ENCODE measurements around the gene ZNF850.
"Not testable (repeated sequence)": the region's sequence is repeated elsewhere in the genome, so short reads cannot be mapped to it uniquely, and the experiment has no call there.

Gene ZNF850

GRCh38 chr19:36772311-36773222, at the start of gene ZNF850:
Gene ZNF850 (minus strand): TSS chr19:36772807. CDS start chr19:36762606, 10,201 bp downstream.
- DNase-seq (ENCODE audit: low spot score): peak; percentile 96

- DNase-seq (ENCODE audit: low spot score): no peak
These were observed 49.2 kb upstream of the ZNF850 start for GRCh38 chr19:36821758-36822157.

- no peak for DNase-seq (ENCODE audit: low spot score)
These were observed 46.6 kb upstream of the ZNF850 start for GRCh38 chr19:36819130-36819630.

DNA sequence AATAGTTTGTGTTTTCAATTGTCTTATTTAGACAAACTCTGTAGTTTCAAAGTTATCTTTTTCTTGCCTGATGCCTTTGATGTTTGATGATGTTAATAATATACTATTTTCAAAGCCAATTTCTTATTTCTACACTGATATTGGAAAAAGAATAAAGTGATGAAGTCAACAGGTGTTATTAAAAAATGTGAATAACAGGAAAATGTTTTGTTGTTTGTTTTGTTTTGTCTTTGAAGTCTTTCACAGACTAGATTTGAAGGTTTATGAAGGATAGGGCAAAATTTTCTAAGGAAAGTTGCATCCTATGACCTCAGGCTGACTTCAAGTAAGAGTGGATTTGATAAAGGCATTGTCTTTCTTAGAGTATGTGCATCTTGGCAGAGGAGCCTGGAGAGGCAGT, 34.4 kb upstream of the ZNF850 start:
- DNase-seq (ENCODE audit: low spot score): no peak

DNA sequence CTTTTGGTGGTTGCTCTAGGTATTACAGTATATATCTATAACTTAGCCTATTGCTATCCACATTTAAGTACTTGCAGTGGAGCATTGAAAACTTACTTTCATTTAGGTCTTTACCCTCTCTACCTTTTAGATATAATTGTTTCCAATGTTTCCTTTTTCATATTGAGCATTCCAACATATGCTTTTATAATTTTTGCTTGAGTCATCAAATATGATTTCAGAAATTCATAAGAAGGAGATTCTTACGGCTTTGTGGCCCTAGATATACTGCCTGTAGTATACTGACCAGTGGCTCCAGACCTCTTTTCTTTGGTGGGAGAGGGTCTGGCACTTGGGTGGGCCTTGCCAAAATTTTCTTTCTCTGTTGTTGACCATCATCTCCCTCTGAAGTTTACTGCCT, 32.8 kb upstream of the ZNF850 start:
- no peak for DNase-seq (ENCODE audit: low spot score)

DNA sequence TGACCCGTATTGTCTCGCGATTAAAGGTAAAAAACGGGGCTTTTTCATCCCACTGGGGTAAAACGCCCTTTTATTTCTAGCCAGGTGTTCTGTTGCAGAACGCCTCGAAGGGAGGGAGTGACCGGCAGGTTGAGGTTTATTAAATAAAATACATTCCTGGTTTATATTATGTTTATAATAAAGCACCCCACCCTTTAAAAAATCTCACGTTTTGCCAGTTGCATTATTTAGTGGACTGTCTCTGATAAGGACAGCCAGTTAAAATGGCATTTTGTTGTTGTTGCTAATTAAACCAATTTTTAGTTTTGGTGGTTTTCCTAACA, 25.1 kb upstream of the ZNF850 start:
- no peak for DNase-seq (ENCODE audit: low spot score)

- no peak for DNase-seq (ENCODE audit: low spot score)
These were observed 24.0 kb upstream of the ZNF850 start for GRCh38 chr19:36796714-36796992.

- not testable (repeated sequence) for DNase-seq (ENCODE audit: low spot score)
These were observed 19.0 kb upstream of the ZNF850 start for GRCh38 chr19:36791420-36792141.

- no peak for DNase-seq (ENCODE audit: low spot score)
These were observed 3.2 kb upstream of the ZNF850 start for GRCh38 chr19:36775768-36776167.

DNA sequence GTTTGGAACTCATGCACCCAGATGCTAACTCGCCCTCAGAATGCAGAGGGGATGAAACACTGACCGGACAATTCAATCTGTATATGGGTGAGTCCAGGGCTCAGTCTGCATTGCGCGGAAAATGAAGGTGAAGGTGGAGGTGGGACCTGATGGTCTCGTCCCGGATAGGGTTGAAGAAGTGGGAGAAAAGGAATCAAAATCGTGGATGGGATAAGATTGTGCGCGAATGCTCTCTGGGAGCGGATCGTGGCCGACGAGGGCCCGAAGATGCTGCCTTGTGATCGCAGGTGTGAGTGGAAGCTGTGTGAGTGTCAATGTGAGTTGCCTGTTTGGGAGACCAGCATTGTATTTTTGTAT, 594 bp upstream of the ZNF850 start:
- no peak for DNase-seq (ENCODE audit: low spot score)

GRCh38 chr19:36771261-36772231, 1.1 kb downstream of the ZNF850 start:
- peak; percentile 46 for DNase-seq (ENCODE audit: low spot score)

DNA sequence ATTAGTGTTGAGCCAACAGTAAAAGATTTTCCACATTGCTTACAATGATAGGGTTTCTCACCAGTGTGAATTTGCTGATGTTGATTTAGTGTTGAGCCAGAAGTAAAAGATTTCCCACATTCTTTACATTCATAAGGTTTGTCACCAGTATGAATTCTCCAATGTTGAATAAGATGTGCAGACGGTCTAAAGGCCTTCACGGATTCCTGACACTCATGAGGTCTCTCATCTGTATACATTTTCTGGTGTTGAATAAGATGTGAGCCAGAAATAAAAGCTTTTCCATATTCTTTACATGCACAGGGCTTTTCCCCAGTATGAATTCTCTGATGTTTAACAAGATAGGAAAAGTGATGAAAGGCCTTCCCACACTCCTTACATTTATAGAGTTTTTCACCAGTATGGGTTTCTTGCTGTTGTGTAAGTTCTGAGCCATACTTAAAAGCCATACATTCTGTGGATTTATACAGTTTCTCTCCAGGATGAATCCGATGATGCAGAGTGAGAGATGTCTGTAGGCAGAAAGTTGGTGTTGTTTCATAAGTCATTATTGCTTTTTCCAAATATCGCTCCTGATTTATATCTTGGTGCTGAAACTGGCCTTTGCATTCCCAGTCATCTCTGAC, 22.4 kb downstream of the ZNF850 start:
- DNase-seq (ENCODE audit: low spot score): no peak

DNA sequence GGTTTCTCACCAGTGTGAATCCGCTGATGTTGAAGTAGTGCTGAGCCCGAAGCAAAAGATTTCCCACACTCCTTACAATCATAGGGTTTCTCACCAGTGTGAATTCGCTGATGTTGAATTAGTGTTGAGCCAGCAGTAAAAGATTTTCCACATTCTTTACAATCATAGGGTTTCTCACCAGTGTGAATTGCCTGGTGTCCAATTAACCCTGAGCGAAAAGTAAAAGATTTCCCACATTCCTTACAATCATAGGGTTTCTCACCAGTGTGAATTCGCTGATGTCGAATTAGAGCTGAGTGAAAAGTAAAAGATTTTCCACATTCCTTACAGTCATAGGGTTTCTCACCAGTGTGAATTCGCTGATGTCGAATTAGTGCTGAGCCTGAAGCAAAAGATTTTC, 23.0 kb downstream of the ZNF850 start:
- DNase-seq (ENCODE audit: low spot score): not testable (repeated sequence)

DNA sequence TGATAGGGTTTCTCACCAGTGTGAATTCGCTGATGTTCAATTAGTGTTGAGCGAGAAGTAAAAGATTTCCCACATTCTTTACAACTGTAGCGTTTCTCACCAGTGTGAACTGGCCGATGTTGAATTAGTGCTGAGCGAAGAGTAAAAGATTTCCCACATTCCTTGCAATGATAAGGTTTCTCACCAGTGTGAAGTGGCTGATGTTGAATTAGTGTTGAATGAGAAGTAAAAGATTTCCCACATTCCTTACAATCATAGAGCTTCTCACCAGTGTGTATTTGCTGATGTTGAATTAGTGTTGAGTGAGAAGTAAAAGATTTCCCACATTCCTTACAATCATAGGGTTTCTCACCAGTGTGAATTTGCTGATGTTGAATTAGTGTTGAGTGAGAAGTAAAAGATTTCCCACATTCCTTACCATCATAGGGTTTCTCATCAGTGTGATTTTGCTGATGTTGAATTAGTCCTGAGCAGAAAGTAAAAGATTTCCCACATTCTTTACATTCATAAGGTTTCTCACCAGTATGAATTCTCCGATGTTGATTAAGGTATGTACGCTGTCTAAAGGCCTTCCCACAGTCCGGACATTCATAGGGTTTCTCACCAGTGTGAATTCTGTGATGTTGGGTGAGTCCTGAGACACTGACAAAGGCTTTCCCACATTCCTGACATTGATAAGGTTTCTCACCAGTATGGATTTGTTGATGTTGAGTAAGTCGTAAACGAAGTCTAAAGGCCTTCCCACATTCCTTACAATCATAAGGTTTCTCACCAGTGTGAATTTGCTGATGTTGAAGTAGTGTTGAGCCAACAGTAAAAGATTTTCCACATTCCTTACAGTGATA, 24.0 kb downstream of the ZNF850 start:
- DNase-seq (ENCODE audit: low spot score): no peak

- no peak for DNase-seq (ENCODE audit: low spot score)
These were observed 24.9 kb downstream of the ZNF850 start for GRCh38 chr19:36747750-36748149.

GRCh38 chr19:36745870-36746269, 26.7 kb downstream of the ZNF850 start:
- no peak for DNase-seq (ENCODE audit: low spot score)

DNA sequence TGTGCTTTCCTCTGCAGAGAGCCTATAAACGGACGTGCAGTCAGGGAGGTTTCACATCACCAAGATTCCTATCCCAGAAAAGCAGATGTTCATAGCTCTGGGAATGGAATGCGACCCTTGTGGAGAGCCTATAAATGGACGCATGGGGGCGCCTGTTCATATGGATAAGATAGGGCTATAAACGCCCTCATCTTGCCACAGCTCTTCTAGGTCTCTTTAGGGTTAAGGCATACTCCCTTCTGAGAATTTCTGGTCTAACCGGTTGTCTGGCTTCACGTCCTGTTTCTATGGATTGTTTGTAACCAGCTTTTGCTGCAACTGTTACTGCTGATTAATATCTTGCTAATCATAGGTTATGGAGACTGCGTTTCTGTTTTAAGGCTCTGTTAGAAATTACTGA, 36.4 kb downstream of the ZNF850 start:
- DNase-seq (ENCODE audit: low spot score): not testable (repeated sequence)

DNA sequence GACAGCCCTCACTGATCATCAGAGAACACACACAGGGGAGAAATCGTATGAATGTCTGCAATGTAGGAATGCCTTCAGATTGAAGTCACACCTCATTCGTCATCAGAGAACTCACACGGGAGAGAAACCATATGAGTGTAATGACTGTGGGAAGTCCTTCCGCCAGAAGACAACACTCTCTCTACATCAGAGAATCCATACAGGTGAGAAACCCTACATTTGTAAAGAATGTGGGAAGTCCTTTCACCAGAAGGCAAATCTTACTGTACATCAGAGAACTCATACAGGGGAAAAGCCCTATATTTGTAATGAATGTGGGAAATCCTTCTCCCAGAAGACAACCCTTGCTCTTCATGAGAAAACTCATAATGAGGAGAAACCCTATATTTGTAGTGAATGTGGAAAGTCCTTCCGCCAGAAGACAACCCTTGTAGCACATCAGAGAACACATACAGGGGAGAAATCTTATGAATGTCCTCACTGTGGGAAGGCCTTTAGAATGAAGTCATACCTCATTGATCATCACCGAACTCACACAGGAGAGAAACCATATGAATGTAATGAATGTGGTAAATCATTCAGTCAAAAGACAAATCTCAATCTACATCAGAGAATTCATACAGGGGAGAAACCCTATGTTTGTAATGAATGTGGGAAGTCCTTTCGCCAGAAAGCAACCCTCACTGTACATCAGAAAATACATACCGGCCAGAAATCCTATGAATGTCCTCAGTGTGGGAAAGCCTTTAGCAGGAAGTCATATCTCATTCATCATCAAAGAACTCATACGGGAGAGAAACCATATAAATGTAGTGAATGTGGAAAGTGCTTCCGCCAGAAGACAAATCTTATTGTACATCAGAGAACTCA, 52.7 kb downstream of the ZNF850 start:
- no peak for DNase-seq (ENCODE audit: low spot score)

GRCh38 chr19:36709423-36709822, 63.2 kb downstream of the ZNF850 start:
- no peak for DNase-seq (ENCODE audit: low spot score)

DNA sequence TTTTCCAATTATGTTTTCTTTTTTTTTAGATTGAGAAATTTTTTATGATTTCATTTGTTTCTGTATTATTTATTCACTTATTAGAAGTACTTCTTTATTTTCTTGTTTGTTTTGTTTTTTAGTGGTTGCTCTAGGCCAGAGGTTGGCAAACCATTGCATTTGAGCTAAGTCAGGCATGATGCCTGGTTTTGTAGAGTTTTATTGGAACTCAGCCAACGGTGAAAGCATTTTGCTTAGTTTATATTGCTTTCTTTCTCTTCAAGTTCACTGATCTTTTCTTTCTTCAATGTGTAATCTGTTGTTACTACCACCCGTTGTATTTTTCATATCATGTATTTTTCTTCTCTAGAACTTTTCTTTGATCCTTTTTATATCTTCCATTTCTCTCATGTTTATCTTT, 65.5 kb downstream of the ZNF850 start:
- no peak for DNase-seq (ENCODE audit: low spot score)

Measured in AG08395 (cell line).